Left ventricle myocardium inferior (tissue), 1 donor: ENCODE results near the gene PSMB7. TPM values are rescaled to one million over a fixed set of nuclear protein-coding genes. Genes with fewer than 3 reads are reported as not detected.

Experiments used
- DNase-seq: peaks from one replicate; pipeline ENCODE4 v3.0.0-alpha.2; 2020
- H3K27ac ChIP-seq: fragments of 200-600 bp; replicated peaks from 2 replicates; pipeline ENCODE4 v1.8.0; 2021
- H3K27me3 ChIP-seq: fragments of 200-600 bp; 2 replicates; pipeline ENCODE4 v1.8.0; 2021; ENCODE audit warnings: low read depth
- H3K36me3 ChIP-seq: fragments of 200-600 bp; 2 replicates; pipeline ENCODE4 v1.8.0; 2021
- H3K4me1 ChIP-seq: fragments of 200-600 bp; 2 replicates; pipeline ENCODE4 v1.8.0; 2021
- H3K4me3 ChIP-seq: fragments of 200-600 bp; 2 replicates; pipeline ENCODE4 v1.8.0; 2021; ENCODE audit warnings: mild to moderate bottlenecking, moderate library complexity
- H3K9me3 ChIP-seq: fragments of 200-600 bp; replicated peaks from 2 replicates; pipeline ENCODE4 v1.8.0; 2021
- CTCF ChIP-seq: fragments of 200-600 bp; IDR thresholded peaks from 2 replicates; pipeline ENCODE4 v1.8.0; 2021; ENCODE audit warnings: antibody characterized with exemption, mild to moderate bottlenecking, borderline replicate concordance
- intact Hi-C: fragments of 100-400 bp; cut with micrococcal nuclease; formaldehyde crosslinking; loops from one replicate; pipeline ENCODE4 v1.11.0; 2022
- total RNA-seq: library from RNA; stranded (reverse); fragmentation: NEBNext Ultra II Directional; extraction: Animal tissue kit (Norgen Biotek cat#: 25700); gene quantifications from one replicate; pipeline ENCODE4 v1.2.1, GENCODE V29; 2021
- donor health status: DM: no; HTN: yes; CAD: no; lungs with severe emphysema.

PSMB7 gene
- total RNA-seq, 1 donor from 2014 or later, result 159 TPM

- intact Hi-C loops, result no loop called here
- Histone ChIP-seq H3K27ac (no peak overlapping the region), H3K36me3 (peaks cover 19% of the 10 kb centered on the region), H3K27me3 (no peaks in the 10 kb centered on the region), H3K9me3 (no peaks in the 10 kb centered on the region), H3K4me3 (no peak overlapping the region), H3K4me1 (peaks cover 48% of the 10 kb centered on the region)
- no peak for DNase-seq
- TF ChIP-seq CTCF, result no peak
These were observed 19.4 kb downstream of the PSMB7 start for GRCh38 chr9:124395826-124396225.

- no peak for DNase-seq
- Histone ChIP-seq H3K4me1 (peaks cover 49% of the 10 kb centered on the region), H3K9me3 (no peaks in the 10 kb centered on the region), H3K36me3 (peaks cover 19% of the 10 kb centered on the region), H3K27me3 (no peaks in the 10 kb centered on the region), H3K27ac (no peak overlapping the region), H3K4me3 (no peak overlapping the region)
- intact Hi-C loops, result no loop called here
- TF ChIP-seq CTCF, result no peak
These were observed 20.6 kb downstream of the PSMB7 start for GRCh38 chr9:124394596-124394995.

DNA sequence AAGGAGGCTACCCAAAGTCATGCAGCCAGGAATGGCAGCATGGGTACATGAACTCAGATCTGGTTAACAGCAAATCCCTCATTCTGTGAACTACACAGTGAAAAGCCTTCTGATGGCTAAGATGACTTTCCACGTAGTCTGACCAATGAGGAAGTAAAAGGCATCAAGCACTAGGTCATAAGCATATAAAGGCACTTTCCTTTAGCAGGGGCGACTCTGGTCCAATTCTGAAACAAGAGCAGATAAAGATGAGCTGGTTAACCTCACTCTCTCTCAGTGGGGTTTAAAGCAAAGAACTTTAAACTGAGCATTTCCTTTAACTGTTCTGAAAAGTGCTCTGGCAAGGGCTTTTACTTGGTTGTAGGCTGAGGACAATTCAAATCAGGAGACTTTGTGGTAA lies 21.1 kb downstream of the PSMB7 start:
- Histone ChIP-seq H3K27ac (no peak overlapping the region), H3K4me3 (no peak overlapping the region), H3K36me3 (peaks cover 19% of the 10 kb centered on the region), H3K4me1 (peaks cover 49% of the 10 kb centered on the region), H3K9me3 (no peaks in the 10 kb centered on the region), H3K27me3 (no peaks in the 10 kb centered on the region)
- intact Hi-C loops, result no loop called here
- TF ChIP-seq CTCF, result no peak
- DNase-seq, result no peak

GRCh38 chr9:124392871-124393460 lies 22.3 kb downstream of the PSMB7 start:
- peak; percentile 23 for TF ChIP-seq CTCF
- Histone ChIP-seq H3K9me3 (no peaks in the 10 kb centered on the region), H3K4me3 (no peak overlapping the region), H3K27ac (no peak overlapping the region), H3K4me1 (peaks cover 51% of the 10 kb centered on the region), H3K27me3 (no peaks in the 10 kb centered on the region), H3K36me3 (peaks cover 19% of the 10 kb centered on the region)
- no peak for DNase-seq
- intact Hi-C loops, result no loop called here

DNA sequence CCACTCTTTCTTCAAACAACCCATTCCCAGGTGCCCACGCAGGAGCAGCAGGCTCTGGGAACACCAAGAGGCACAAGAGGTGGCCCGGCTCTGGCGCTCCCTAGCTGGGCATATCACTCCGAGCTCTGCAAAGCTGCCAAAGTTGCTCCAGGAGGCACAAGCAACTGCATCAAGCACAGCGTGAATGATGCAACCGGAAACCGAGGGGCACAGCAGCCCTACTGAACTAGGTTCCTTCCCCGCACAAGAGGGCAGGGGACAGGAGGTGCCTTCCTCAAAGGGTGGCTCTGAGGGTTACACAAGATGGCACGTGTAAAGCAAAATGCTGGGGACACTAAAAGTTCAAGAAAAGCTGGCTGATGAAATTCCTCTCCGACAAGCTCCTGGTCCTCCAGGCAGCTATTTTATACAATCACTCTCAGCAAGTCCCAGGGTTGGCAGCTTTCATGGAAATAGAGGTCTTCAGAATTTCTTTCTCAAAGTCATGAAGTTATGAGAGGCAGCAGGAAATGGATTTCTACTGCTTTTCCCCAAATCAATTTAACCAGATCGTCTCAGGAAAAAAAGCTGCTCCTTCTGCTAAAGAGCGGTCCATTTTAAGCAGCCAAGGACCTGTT lies 22.9 kb downstream of the PSMB7 start:
- intact Hi-C loops, result no loop called here
- no peak overlapping the region for H3K4me3 ChIP-seq
- no peaks in the 10 kb centered on the region for H3K9me3 ChIP-seq
- H3K27ac ChIP-seq, result no peak overlapping the region
- H3K4me1 ChIP-seq, result peaks cover 56% of the 10 kb centered on the region
- peak; percentile 26 for DNase-seq
- H3K27me3 ChIP-seq, result no peaks in the 10 kb centered on the region
- peaks cover 17% of the 10 kb centered on the region for H3K36me3 ChIP-seq
- TF ChIP-seq CTCF, result no peak
